ENCODE data around the gene SGK1. TPM values are rescaled to one million over a fixed set of nuclear protein-coding genes. Genes with fewer than 3 reads are reported as not detected.

The SGK1 gene
- total RNA-seq, 1 experiment from 2014 or later = 7.8 TPM

GRCh38 chr6:134221250-134221649 is 96.7 kb downstream of the SGK1 start:
- Histone ChIP-seq H3K14ac (ENCODE audit: insufficient read depth, low read length) (no peak overlapping the region), H4K20me1 (ENCODE audit: control insufficient read depth, insufficient read depth, insufficient read length) (no peaks in the 10 kb centered on the region), H3K18ac (ENCODE audit: insufficient read length, low read depth, low read length) (no peak overlapping the region), H4K8ac (replicated peaks; ENCODE audit: insufficient read length, low read depth, low read length) (no peak overlapping the region), H3K27ac (ENCODE audit: insufficient read length, low read depth, low read length) (no peak overlapping the region), H4K5ac (ENCODE audit: insufficient read length, low read depth, low read length) (no peak overlapping the region), H3K9me3 (ENCODE audit: control insufficient read depth, low read depth, low read length) (no peaks in the 10 kb centered on the region), H3K79me1 (ENCODE audit: insufficient read depth, low read depth, low read length, poor library complexity, severe bottlenecking) (no peaks in the 10 kb centered on the region), H3K23me2 (ENCODE audit: insufficient read length, low read depth, low read length, poor library complexity, severe bottlenecking) (no peaks in the 10 kb centered on the region), H2AFZ (ENCODE audit: low read length) (no peak overlapping the region), H3T11ph (ENCODE audit: low read length) (no peak overlapping the region), H3K56ac (ENCODE audit: insufficient read length, low read depth, low read length) (no peak overlapping the region), H3K9ac (ENCODE audit: extremely low read depth, insufficient read length, low read length) (no peak overlapping the region), H3K4me2 (ENCODE audit: insufficient read depth, insufficient read length, low read length) (no peak overlapping the region), H3K4me1 (ENCODE audit: insufficient read depth, low read length) (no peaks in the 10 kb centered on the region), H2BK20ac (ENCODE audit: low read depth, low read length, poor library complexity, severe bottlenecking) (no peak overlapping the region), H2AK5ac (ENCODE audit: insufficient read length, low read length) (no peak overlapping the region), H3K23ac (ENCODE audit: insufficient read length, low read depth, low read length) (no peak overlapping the region), H2BK120ac (ENCODE audit: low read depth, low read length, poor library complexity, severe bottlenecking) (no peak overlapping the region), H2BK15ac (ENCODE audit: low read depth, low read length) (no peak overlapping the region), H2BK5ac (ENCODE audit: insufficient read length, low read length) (no peak overlapping the region), H2BK12ac (ENCODE audit: insufficient read length, low read depth, low read length) (no peak overlapping the region), H3K4ac (ENCODE audit: low read depth, low read length) (no peak overlapping the region), H3K79me2 (ENCODE audit: insufficient read depth, low read length) (no peaks in the 10 kb centered on the region), H3K27me3 (ENCODE audit: insufficient read depth, low read length) (no peaks in the 10 kb centered on the region), H4K91ac (ENCODE audit: insufficient read length, low read depth, low read length) (no peak overlapping the region)
- Mint-ChIP-seq H3K4me1 (peaks cover 3 to 4% of the 10 kb centered on the region in 2 experiments; a peak in 2 of 4 replicates), H3K9me3 (no peaks in the 10 kb centered on the region), H3K36me3 (ENCODE audit: insufficient read depth in 1 of 3, low read depth in 3 of 3) (no peaks in the 10 kb centered on the region), H3K4me3 (no peak overlapping the region), H3K27ac (no peak overlapping the region), H3K27me3 (ENCODE audit: low read depth) (no peaks in the 10 kb centered on the region; the same call in 1 of the 2 replicates)
- no peak for TF ChIP-seq CTCF (conservative IDR thresholded peaks at IDR 0.05)
- no CpG with 5 or more reads among the region's 3 CpGs for WGBS (ENCODE audit: extremely low coverage, insufficient read length, low lambda C conversion rate)
- no peak for DNase-seq
